CD8-positive, alpha-beta memory T cell (primary cell): ENCODE data around the gene TBC1D21. TPM values are rescaled to one million over a fixed set of nuclear protein-coding genes. Genes with fewer than 3 reads are reported as not detected.

Experiments
- CTCF ChIA-PET: fragments of 350-600 bp; sonication (Branson Sonifier 250); formaldehyde crosslinking; loops from one replicate; lab custom pipeline; 2021; ENCODE audit warnings: antibody characterized with exemption; lab: Charles Lee
- POLR2A ChIA-PET: fragments of 350-600 bp; sonication (Branson Sonifier 250); formaldehyde crosslinking; loops from one replicate; lab custom pipeline; 2021; ENCODE audit warnings: antibody characterized with exemption; lab: Charles Lee
- DNase-seq, 5 donors: peaks; one replicate each; pipeline versions ENCODE4 v3.0.0 to v3.0.0-alpha.2; 2020 to 2022; ENCODE audit warnings: mixed read lengths in 1 of 5
- H3K27ac ChIP-seq: one replicate; pipeline ENCODE4 v1.7.0; 2013; ENCODE audit warnings: low read depth, mild to moderate bottlenecking, low read length, moderate library complexity
- H3K27me3 ChIP-seq: 2 replicates; pipeline ENCODE4 v1.7.0; 2013; ENCODE audit warnings: low read length, mild to moderate bottlenecking; ENCODE audit not compliant: insufficient read depth, poor library complexity, severe bottlenecking
- H3K36me3 ChIP-seq: 2 replicates; pipeline ENCODE4 v1.7.0; 2013; ENCODE audit warnings: mild to moderate bottlenecking, low read length, moderate library complexity; ENCODE audit not compliant: insufficient read depth
- H3K4me1 ChIP-seq: 2 replicates; pipeline ENCODE4 v1.7.0; 2013; ENCODE audit warnings: mild to moderate bottlenecking, low read length, moderate library complexity; ENCODE audit not compliant: insufficient read depth
- H3K4me3 ChIP-seq: 2 replicates; pipeline ENCODE4 v1.7.0; 2013; ENCODE audit warnings: mild to moderate bottlenecking, low read length
- H3K9me3 ChIP-seq: 2 replicates; pipeline ENCODE4 v1.7.0; 2013; ENCODE audit warnings: mild to moderate bottlenecking, low read length
- H3K27ac Mint-ChIP-seq, 8 donors: one replicate each; pipeline ENCODE4 v1.8.0; 2020 to 2021; ENCODE audit warnings: mixed read lengths in 8 of 8, mild to moderate bottlenecking in 6 of 8, inconsistent platforms in 3 of 8, moderate library complexity in 3 of 8
- H3K27me3 Mint-ChIP-seq, 2 donors: one replicate each; pipeline ENCODE4 v1.8.0; 2020 to 2021; ENCODE audit warnings: mixed read lengths in 2 of 2, mild to moderate bottlenecking in 1 of 2, moderate library complexity in 1 of 2
- H3K36me3 Mint-ChIP-seq, 3 donors: one replicate each; pipeline ENCODE4 v1.8.0; 2020 to 2021; ENCODE audit warnings: mixed read lengths in 3 of 3, inconsistent platforms in 1 of 3, mild to moderate bottlenecking in 1 of 3
- H3K4me1 Mint-ChIP-seq, 3 donors: one replicate each; pipeline ENCODE4 v1.8.0; 2020 to 2021; ENCODE audit warnings: mixed read lengths in 3 of 3, inconsistent platforms in 1 of 3, mild to moderate bottlenecking in 1 of 3
- H3K4me3 Mint-ChIP-seq, 7 donors: one replicate each; pipeline ENCODE4 v1.8.0; 2020 to 2021; ENCODE audit warnings: mixed read lengths in 7 of 7, mild to moderate bottlenecking in 6 of 7, moderate library complexity in 4 of 7, inconsistent platforms in 2 of 7
- H3K9me3 Mint-ChIP-seq, 5 donors: one replicate each; pipeline ENCODE4 v1.8.0; 2020 to 2022; ENCODE audit warnings: mixed read lengths in 5 of 5, mild to moderate bottlenecking in 3 of 5, moderate library complexity in 2 of 5, inconsistent platforms in 1 of 5
- polyA plus RNA-seq: library from polyadenylated mRNA; unstranded; fragments of 300-500 nt; fragmentation: Illumina TruSeq; gene quantifications from one replicate; pipeline ENCODE4 v1.2.3, GENCODE V29; 2021
- total RNA-seq, 2 experiments: library from RNA; stranded (reverse); gene quantifications; one replicate each; pipeline ENCODE4 v1.2.3, GENCODE V29; 2021

The TBC1D21 gene
- total and polyA plus RNA-seq, 3 experiments from 2014 or later = not detected

GRCh38 chr15:73894133-73894814, 20.9 kb downstream of the TBC1D21 start:
- Mint-ChIP-seq H3K27ac (no peak overlapping the region), H3K9me3 (no peaks in the 10 kb centered on the region), H3K27me3 (peaks cover 15 to 24% of the 10 kb centered on the region in 2 donors), H3K4me1 (peaks cover 0 to 4% (median 1%) of the 10 kb centered on the region in 3 donors), H3K36me3 (peaks cover 0 to 4% (median 0%) of the 10 kb centered on the region in 3 donors), H3K4me3 (no peak overlapping the region)
- no peaks in the 10 kb centered on the region for H3K4me1 ChIP-seq
- H3K4me3 ChIP-seq = no peak overlapping the region
- no peak overlapping the region for H3K27ac ChIP-seq
- H3K9me3 ChIP-seq = no peaks in the 10 kb centered on the region
- no peak for DNase-seq
- CTCF ChIA-PET = interaction anchor here (1.2 to 2.1 kb wide), 3 partner anchors 12 to 33 kb away, joined by 3 to 6 read pairs (median 4); no protein-coding TSS in a partner anchor
- H3K36me3 ChIP-seq = no peaks in the 10 kb centered on the region
- H3K27me3 ChIP-seq = no peaks in the 10 kb centered on the region
- POLR2A ChIA-PET = no interaction called here

GRCh38 chr15:73897441-73898261, 24.3 kb downstream of the TBC1D21 start:
- H3K27me3 Mint-ChIP-seq = peaks cover under 1 to 3% of the 10 kb centered on the region in 2 donors
- H3K27ac ChIP-seq = no peak overlapping the region
- H3K4me1 Mint-ChIP-seq = peaks cover 0 to 4% (median 1%) of the 10 kb centered on the region in 3 donors
- POLR2A ChIA-PET = no interaction called here
- H3K9me3 Mint-ChIP-seq = no peaks in the 10 kb centered on the region
- no peak overlapping the region for H3K4me3 ChIP-seq
- H3K9me3 ChIP-seq = no peaks in the 10 kb centered on the region
- H3K4me3 Mint-ChIP-seq = no peak overlapping the region
- no peak overlapping the region for H3K27ac Mint-ChIP-seq
- peak; percentile 11 to 57 (median 38) for DNase-seq
- H3K27me3 ChIP-seq = no peaks in the 10 kb centered on the region
- peaks cover 0 to 4% (median 0%) of the 10 kb centered on the region in 3 donors for H3K36me3 Mint-ChIP-seq
- H3K4me1 ChIP-seq = no peaks in the 10 kb centered on the region
- H3K36me3 ChIP-seq = no peaks in the 10 kb centered on the region
- CTCF ChIA-PET = interaction anchor here (1.3 to 1.7 kb wide), 3 partner anchors 10 to 30 kb away, joined by 4 to 8 read pairs (median 7); no protein-coding TSS in a partner anchor

- CTCF ChIA-PET = interaction anchor here (1.3 kb wide), 1 partner anchor 9 kb away, joined by 3 read pairs; no protein-coding TSS in a partner anchor
- Histone ChIP-seq H3K4me3 (no peak overlapping the region), H3K27me3 (no peaks in the 10 kb centered on the region), H3K9me3 (no peaks in the 10 kb centered on the region), H3K4me1 (no peaks in the 10 kb centered on the region), H3K27ac (no peak overlapping the region), H3K36me3 (no peaks in the 10 kb centered on the region)
- Mint-ChIP-seq H3K9me3 (no peaks in the 10 kb centered on the region), H3K27me3 (no peaks in the 10 kb centered on the region), H3K4me3 (no peak overlapping the region), H3K36me3 (peaks cover 0 to 2% (median 0%) of the 10 kb centered on the region in 3 donors), H3K4me1 (peaks cover 0 to 4% (median 1%) of the 10 kb centered on the region in 3 donors), H3K27ac (no peak overlapping the region)
- no peak for DNase-seq
- POLR2A ChIA-PET = no interaction called here
Measured at GRCh38 chr15:73899197-73900094, 26.1 kb downstream of the TBC1D21 start.

GRCh38 chr15:73900095-73900712, 26.8 kb downstream of the TBC1D21 start:
- H3K36me3 ChIP-seq = no peaks in the 10 kb centered on the region
- H3K4me3 ChIP-seq = no peak overlapping the region
- H3K9me3 ChIP-seq = no peaks in the 10 kb centered on the region
- Mint-ChIP-seq H3K36me3 (peaks cover 0 to 2% (median 0%) of the 10 kb centered on the region in 3 donors), H3K4me3 (no peak overlapping the region), H3K27ac (peak overlapping the region in 2 of 8 donors; percentile 11 to 43), H3K9me3 (no peaks in the 10 kb centered on the region), H3K4me1 (peaks cover 0 to 4% (median 1%) of the 10 kb centered on the region in 3 donors), H3K27me3 (no peaks in the 10 kb centered on the region)
- no peaks in the 10 kb centered on the region for H3K27me3 ChIP-seq
- CTCF ChIA-PET = interaction anchor here (1.3 kb wide), 1 partner anchor 8 kb away, joined by 3 read pairs; no protein-coding TSS in a partner anchor
- H3K4me1 ChIP-seq = no peaks in the 10 kb centered on the region
- DNase-seq = no peak
- H3K27ac ChIP-seq = no peak overlapping the region
- POLR2A ChIA-PET = no interaction called here

GRCh38 chr15:73901126-73901810, 27.9 kb downstream of the TBC1D21 start:
- CTCF ChIA-PET = no interaction called here
- no peak for DNase-seq
- H3K9me3 ChIP-seq = no peaks in the 10 kb centered on the region
- no peaks in the 10 kb centered on the region for H3K4me1 ChIP-seq
- H3K27ac ChIP-seq = no peak overlapping the region
- Mint-ChIP-seq H3K27ac (peak overlapping the region in 2 of 8 donors; percentile 30 to 52), H3K4me3 (no peak overlapping the region), H3K36me3 (peaks cover 0 to 3% (median 2%) of the 10 kb centered on the region in 3 donors), H3K4me1 (peaks cover 0 to 4% (median 1%) of the 10 kb centered on the region in 3 donors), H3K9me3 (no peaks in the 10 kb centered on the region), H3K27me3 (no peaks in the 10 kb centered on the region)
- POLR2A ChIA-PET = no interaction called here
- no peak overlapping the region for H3K4me3 ChIP-seq
- H3K27me3 ChIP-seq = no peaks in the 10 kb centered on the region
- no peaks in the 10 kb centered on the region for H3K36me3 ChIP-seq

- Mint-ChIP-seq H3K9me3 (no peaks in the 10 kb centered on the region), H3K36me3 (peaks cover 0 to 8% (median 2%) of the 10 kb centered on the region in 3 donors)
- POLR2A ChIA-PET = no interaction called here
Measured at GRCh38 chr15:73902121-73903020, 29.0 kb downstream of the TBC1D21 start.

More at GRCh38 chr15:73902121-73903020, 29.0 kb downstream of the TBC1D21 start:
- Histone ChIP-seq H3K27ac (no peak overlapping the region), H3K9me3 (no peaks in the 10 kb centered on the region), H3K27me3 (no peaks in the 10 kb centered on the region), H3K4me3 (no peak overlapping the region), H3K36me3 (no peaks in the 10 kb centered on the region), H3K4me1 (no peaks in the 10 kb centered on the region)
- no peak overlapping the region for H3K4me3 Mint-ChIP-seq
- CTCF ChIA-PET = no interaction called here
- no peak for DNase-seq
- H3K4me1 Mint-ChIP-seq = no peaks in the 10 kb centered on the region
- no peaks in the 10 kb centered on the region for H3K27me3 Mint-ChIP-seq
- peak overlapping the region in 1 of 8 donors; percentile 25 for H3K27ac Mint-ChIP-seq
